ENCODE data around the gene PRKG1.
"Not testable (repeated sequence)": the region's sequence is repeated elsewhere in the genome, so short reads cannot be mapped to it uniquely, and the experiment has no call there.

PRKG1 gene

DNA sequence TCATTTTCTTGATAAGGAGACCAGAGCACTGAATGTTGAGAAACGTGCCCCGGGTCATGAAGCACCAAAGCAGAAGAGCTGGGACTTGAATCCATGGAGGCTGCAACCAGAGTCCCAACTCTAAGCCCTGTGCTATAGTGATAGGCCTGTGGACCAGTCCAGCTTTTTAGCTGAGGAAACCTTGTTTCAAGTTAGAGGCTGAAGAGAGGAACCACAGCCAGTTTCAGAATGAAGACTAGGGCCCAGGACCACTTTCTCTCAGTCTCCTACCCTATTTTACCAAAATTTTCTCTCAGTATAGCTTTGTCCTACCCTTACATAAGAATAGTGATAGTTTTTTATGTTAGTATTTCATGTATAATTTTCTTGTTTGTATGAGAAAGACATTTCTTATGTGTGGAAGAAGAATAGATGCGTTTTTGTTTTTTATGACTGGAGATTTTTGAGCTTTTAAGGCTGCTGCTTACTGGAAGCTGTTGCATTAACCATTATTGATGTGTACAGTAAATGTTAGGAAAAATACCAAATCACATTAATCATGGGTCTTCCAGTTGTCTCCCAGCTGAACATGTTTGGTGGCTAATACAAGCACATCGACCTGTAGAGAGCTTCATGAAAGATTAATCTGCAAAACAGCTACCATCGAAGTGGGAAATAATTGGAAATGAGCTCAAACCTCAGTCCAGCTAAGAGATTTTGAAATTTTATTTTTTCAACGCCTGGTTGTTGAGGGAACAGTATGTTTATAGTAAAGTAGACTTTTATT, 670.1 kb downstream of the PRKG1 start:
- DNase-seq, result no peak

DNA sequence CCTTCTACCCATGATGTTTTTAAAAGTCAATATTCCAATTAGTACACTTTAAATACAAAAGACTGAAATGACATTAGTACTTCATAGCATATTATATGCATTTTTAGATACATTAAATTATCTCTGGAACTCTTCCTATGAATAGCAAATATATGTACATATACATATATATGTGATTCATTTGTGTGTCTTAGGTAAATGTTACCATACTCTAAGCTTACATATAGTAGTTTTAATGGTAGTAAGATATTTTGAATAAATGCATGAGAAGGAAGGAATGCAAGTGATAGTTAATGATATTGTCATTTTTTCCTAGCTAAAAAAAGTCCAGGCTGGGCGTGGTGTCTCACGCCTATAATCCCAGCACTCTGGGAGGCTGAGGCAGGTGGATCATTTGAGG, 671.1 kb downstream of the PRKG1 start:
- no peak for DNase-seq

DNA sequence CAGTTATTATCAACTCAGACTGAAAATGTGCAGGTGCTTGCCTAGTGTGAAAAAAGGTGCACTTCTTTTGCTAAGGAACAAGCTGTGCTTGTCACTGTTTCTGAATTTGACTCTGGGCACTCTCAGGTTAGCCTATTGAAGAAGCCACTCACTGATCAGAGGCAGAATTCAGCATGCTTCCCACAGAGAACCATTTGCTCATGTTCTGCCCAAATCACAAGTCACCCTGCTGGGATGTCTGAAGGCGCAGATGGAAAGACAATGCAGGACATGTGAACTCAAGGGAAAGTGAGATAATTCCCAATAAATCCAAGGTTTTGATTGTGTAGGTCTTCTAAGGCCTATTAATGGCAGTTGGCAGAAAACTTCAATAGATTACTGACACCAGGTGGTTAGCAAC, 672.9 kb downstream of the PRKG1 start:
- no peak for DNase-seq

DNA sequence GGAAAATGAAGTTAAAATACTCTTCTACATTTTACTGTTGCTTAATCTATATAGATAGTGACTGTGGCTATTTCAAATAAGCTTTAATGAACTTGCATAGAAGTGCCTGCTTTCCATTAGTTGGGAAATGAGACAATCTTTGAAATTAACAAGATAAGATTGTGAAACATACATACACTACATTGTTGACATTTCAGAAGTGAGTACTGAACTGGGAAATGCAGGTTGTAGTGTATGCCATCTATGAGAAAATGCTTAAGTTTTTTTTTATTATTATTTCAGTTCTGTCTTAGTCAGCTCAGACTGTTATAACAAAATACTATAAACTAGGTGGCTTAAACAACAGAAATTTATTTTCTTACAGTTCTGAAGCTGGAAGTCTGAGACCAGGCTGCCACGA, 674.7 kb downstream of the PRKG1 start:
- no peak for DNase-seq

DNA sequence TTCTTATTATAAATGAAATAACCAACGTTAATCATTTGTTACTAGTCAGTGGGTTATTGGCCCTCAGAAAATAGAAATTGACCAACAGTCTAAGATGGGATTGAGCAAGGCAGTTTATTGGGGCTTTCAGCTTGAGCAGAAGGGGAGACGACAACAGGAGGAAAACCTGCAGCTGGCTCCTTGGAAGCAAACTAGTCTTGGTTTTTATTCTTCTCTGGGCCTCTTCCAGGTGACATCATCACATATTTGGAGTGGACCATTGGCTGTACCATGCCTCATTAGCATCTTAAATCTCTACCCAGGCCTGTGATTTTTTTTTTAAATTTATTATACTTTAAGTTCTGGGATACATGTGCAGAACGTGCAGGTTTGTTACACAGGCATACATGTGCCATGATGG, 684.1 kb downstream of the PRKG1 start:
- no peak for DNase-seq

DNA sequence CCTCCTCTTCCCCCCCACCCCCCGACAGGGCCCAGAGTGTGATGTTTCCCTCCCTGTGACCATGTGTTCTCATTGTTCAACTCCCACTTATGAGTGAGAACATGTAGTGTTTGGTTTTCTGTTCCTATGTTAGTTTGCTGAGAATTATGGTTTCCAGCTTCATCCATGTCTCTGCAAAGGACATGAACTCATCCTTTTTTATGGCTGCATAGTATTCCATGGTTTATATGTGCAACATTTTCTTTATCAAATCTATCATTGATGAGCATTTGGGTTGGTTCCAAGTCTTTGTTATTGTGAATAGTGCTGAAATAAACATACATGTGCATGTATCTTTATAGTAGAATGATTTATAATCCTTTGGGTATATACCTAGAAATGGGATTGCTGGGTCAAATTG, 684.6 kb downstream of the PRKG1 start:
- DNase-seq, result not testable (repeated sequence)

DNA sequence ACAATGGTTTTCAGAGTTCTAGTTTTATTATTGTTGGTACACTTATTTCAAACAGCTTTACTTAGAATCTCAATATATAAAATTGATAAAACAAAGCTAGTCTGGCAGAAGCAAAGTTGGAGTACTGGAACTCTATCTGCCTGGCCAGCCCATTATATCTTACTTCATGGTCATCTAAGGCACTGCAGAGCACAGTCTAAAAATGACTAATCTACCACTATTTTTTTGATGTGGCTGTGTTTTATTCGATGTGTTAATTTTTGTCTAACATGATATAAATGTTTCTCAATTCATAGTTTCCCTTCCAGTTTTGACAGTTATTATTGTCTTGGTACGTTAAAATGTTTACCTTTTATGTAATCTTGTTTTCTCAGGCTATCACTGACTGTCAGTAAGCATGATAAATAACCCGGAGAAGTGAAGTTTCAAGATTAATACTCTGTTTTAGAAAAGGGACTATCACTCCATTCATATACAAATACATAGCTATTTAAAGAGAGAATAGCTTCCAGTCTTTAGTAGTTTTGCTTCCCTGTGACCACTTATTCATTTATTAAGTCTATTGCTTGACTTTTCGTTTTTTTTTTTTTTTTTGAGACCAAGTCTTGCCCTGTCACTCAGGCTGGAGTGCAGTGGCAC, 685.7 kb downstream of the PRKG1 start:
- DNase-seq, result no peak

DNA sequence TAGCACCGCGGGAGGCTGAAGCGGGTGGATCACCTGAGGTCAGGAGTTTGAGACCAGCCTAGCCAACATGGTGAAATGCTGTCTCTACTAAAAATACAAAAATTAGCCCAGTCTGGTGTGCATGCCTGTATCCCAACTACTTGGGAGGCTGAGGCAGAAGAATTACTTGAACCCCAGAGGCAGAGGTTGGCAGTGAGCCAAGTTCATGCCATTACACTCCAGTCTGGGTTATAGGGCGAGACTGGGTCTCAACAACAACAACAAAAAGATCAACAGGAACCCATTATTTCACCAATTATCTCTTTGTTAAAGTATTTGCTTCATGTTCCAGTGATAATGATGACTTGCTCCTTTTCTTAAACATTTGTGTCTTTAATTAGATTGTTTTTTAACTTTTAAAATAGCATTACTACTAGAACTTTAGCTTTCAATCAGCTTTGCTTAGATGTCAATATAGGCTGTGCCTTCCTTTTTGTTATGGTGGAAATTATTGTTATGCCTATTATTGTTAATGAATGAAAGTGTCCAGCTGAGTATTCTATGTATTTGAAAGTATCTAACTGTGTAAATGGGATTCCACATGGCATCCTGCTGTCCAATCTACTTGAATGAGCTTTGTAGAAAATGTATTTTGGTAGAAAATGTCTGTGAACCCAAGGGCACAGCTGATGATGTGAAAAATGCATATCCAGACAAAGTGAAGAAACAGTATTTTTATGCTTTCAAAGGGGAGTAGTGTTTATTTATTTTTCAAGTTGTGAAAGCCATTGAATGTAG, 686.8 kb downstream of the PRKG1 start:
- DNase-seq, result no peak

DNA sequence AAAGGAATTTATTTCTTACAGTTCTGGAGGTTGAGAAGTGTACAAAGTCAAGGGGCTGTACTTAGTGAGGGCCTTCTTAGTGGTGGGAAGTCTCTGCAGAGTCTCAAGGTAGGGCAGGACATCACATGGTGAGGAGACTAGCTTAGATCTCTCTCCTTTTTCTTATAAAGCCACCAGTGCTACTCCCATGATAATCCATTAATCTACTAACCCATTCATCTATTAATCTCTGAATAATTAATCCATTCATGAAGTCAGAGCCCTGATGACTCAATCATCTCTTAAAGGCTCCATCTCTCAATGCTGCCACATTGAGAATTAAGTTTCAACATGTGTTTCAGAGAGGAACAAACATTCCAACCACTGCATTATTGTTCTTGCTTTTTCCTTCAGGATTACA, 689.5 kb downstream of the PRKG1 start:
- no peak for DNase-seq

DNA sequence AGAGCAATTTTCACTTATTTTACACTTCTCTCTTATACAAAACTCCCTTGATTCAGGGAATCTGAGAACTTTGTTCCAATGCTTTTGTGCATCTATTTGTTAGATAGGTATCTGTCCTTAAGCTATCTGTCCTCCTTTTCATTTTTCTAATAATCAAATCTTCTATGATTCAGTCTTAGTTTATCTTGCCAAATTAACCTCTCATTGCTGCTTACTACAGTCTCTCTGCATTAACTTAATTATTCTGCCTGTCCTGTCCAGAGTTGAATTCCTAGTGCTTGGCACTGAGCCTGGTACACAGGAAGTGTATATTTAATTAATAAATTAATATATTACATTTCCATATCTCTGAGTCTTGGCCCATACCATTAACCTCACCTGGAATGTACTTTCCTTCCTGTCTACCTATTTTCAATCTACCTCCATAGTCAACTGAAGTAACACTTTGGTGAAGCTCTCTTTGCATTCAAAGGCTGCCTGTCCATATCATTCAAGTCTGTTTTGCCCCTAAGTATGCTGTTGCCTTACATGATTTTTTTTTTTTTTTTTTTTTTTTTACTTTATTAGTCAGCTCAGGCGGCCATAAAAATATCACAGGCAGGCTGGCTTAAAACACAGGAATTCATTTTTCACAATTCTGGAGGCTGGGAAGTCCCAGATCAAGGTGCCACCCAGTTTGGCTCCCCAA, 691.1 kb downstream of the PRKG1 start:
- no peak for DNase-seq

DNA sequence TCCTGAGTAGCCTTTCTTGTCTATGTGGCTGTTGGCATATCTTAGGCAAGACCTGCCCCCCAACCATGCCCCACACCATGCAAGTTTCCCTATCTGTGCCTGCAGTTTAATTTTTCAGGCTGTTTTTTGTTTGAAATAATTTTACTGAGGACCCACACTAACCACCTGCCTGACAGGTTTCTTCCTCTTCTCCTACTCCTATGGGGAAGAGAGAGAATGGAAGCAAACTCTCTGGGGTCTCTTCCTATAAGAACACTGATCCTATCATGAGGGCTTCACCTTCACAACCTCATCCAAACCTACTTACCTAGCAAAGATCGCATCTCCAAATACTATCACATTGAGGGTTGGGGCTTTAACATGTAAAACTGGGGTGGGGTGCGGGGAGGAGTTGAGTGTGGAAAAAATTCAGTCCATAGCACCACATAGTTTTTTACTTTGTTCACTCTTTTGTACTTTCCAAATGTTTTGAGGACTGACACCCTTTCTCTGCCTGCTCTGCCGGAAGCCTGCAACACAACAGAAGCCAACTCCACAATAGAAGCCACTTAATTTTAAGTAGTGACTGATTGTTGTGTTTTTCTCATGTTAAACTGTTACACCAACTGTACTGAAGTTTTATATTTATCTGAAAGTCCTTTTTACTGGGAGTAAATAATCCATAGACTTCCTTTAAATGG, 692.3 kb downstream of the PRKG1 start:
- no peak for DNase-seq

DNA sequence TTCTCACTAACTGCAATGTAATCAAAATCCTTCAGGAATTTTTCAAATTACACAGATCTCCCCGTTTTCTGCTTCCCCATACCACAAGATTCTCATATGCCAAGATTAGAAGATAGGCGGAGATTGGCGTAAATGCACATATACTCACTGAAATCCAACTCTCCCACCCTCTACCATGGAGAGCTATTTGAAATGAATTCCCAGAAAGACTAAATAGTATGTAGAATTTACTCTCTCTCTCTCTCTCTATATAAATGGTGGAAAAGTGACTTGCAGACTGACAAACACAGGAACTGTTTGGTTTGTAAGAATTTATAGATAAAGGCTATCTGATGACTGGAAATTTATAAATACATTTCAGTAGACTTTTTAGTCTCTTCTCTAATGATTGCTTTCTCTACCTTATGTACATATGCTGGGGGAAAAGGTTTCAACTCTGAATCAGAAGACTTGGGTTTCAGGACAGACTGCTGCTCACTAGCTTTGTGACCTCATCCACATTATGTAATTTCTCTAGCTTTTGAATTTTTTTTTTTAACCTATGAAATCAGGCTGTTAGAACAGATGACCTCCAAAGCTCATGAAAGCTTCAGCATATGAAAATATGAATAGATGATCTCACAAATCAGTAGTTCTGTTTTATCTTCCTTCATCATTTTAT, 692.9 kb downstream of the PRKG1 start:
- DNase-seq, result no peak

DNA sequence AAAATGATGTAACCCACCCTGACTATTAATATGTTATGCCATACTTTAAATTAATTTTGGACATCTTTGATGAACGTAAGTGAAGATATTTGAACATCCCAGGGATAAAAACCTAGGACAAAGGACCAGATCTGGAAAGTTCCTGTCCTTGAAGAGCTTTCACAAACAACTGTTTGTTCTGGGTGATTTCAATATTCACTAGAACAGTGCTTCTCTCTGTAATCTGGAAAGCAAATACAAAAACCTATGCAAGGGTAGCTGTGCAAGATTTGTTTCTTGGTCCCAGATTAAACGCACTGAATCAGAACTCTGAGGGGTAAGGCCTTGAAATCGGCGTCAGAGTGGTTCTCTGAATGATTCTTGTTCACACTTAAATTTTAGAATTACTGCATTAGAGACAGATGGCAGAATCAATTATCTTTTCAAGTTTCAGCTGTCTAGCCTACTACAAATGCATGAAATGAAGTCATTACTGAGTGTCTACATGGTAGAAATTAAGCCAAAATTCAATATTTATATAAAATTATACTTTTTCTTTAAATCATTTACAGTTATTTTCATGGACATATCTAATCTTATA, 694.7 kb downstream of the PRKG1 start:
- peak in 2 of 56 donors; percentile 7 to 26 for DNase-seq

DNA sequence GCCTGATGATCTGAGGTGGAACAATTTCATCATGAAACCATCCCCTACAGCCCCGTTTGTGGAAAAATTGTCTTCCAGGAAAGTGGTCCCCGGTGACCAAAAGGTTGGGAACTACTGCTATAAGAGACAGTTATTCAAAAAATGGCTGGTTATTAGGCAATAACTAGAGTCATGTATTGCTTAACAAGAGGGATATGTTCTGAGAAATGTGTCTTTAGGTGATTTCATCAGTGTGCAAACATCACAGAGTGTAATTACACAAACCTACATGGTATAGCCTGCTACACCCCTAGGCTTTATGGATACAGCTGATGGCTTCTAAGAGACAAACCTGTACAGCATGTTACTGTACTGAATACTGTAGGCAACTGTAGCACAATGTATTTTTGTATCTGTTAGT, 696.4 kb downstream of the PRKG1 start:
- DNase-seq, result no peak

DNA sequence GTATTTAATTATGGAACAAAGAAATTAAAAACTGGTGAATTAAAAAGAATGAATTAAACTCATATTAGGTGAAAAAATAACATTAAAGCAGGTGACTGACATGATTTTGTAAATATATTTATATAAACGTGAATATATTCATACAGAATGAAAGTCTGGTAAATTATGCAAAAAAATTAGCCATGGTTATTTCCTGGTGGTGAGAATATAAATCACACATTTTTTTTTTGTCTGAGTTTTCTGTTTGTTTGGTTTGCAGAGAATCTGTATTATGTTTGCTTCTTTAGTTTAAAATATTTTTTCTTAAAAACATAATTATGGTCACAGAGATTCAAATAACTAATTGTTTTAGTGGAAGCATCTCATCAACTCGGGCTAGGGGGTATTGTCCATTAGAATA, 698.1 kb downstream of the PRKG1 start:
- DNase-seq, result no peak

DNA sequence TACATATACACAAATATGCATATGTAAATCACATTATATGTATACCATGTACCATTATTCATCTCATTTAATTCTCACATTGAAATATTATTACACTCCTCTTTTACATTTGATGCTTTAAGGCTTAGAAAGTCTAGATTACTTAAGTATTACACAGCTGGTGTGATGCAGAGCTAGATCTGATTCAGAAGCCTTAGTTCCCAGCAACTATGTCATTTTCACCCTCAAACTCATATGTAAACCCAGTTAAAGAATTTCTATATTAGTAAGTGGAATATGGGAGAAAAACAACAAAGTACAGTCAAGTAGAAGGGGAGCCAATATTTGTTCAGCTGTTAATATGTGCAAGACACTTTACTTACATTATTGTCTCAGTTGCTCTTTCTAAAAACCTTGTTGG, 699.4 kb downstream of the PRKG1 start:
- DNase-seq, result no peak

DNA sequence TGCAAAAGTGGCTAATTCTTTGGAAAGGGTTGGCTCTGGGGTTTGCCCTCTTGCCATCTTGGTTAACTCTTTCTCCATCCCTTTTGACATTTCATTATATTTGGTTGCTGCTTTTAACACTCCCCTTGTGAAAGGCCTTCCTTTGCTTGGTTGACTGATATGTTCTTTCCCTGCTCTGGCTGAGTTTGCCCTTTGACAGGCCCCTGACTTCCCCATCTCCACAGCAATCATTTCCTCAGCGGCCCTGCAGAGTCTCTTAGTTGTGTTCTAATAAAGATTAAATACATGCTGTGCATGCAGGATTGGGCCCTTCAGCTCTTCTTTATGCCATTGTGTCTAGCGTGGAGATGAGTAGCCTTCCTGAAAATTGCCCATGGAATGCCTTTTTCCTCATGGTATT, 709.7 kb downstream of the PRKG1 start:
- DNase-seq, result no peak

DNA sequence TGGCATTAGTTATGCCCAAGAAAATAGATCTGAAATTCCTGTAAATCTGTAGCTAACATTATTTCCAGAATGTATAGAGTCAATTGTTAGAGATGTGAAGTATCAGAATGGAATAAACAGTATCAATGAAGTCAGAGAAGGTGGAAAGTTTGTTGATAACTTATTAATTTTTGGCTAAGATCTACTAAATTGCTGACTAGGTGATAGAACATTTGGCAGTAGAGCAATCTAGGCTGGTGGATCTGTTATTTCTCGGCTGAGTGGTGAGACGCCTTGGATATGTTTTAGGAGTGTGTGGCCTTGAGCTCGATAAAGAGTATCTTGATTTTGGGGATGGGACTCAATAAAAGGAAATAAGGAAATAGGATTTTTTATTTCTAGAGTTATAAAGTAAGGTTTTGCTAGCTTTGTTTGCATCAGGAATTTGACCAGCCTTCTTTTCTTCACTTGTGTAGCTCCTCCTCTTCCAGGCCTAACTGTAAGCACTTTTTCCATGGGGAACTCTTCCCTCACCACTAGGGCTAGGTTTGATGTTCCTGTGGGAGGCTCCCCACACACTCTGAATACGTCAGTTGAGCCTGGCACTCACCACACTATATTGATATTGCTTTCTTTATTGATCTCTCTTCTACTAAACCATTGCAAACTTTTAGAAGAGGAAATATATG, 711.9 kb downstream of the PRKG1 start:
- no peak for DNase-seq

DNA sequence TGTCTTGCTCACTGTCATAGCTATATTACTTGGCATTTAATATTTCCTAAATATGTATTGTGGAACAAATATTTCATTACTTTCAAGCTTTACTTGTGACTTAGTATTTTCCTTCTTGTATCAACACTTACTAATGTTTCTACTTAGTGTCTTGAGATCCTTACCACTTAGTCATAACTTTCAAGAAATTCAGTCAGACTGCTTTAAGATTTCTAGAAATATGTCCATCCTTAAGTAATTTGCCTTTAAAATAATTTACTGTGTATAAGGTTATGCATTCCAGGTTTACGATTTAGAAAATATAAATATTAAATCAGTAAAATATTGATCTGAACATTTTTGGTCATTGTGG, 712.4 kb downstream of the PRKG1 start:
- no peak for DNase-seq

DNA sequence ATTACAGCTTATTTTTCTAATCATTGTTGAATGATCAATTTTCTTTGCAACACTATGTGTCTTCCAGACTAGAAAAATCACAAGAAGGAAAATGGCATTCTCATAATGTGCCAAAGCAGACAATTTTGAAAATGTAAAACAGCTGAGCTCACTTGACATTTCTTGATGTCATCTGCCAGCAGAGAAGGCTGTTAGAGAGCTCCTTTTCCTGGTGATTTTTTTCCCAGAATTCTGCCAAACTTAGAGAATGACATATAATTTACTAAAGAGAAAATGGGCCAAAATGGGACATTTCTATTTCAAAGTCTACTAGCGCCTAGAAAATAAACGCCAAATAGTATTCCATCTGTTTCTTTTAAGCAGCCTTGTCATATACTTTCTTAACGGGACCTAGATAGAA, 714.0 kb downstream of the PRKG1 start:
- no peak for DNase-seq

All from amygdala (tissue), 56 donors.